Stimulated activated CD4-positive, alpha-beta T cell treated with anti-CD3 and anti-CD28 coated beads, Interleukin-12 subunit alpha, Interleukin-12 subunit beta, amount 100 ng/mL, for 4 hours (primary cell): ENCODE measurements around the gene JMY.

Source experiments
- DNase-seq: peaks from one replicate; pipeline ENCODE4 v3.0.0-alpha.2; 2020

JMY gene

DNA sequence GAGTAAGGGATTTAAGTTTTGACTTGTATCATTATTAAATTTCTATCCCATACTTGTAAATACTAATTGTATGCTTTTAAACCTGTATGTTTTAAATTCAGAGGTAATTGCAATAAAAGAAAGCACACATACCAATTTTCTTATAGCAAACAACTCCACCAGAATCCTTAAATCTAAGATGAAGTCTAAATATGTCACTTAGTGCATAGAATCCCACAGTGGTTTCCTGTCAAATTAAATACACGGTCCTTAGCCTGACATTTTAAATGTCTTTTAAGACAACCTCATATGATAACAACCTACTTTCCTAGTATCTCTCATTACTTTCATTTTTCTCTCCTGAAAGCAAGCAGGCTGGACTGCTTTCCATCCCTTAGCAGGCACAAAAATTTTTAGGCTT lies 52.0 kb downstream of the JMY start:
- no peak for DNase-seq

- DNase-seq = no peak
Measured at GRCh38 chr5:79295029-79295428, 59.1 kb downstream of the JMY start.

DNA sequence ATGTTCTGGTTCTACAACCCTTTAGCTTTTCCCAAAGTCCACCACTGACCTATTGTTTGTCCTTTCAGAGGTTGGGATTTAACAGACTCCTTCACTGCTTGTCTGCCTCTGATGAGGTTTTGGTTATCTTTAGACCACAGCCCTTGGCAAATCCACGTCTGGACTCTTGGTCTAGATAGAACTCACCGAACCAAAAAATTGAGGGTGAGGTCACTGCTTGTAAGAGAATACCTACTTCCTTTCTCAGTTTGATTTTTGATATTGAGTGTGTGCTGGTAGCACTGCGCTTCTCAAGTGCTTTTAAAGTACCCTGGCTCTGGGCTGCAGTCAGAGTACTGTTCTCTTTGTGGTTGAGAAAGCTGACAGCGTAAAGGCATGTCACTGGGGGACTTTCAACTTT lies 61.7 kb downstream of the JMY start:
- DNase-seq = no peak

DNA sequence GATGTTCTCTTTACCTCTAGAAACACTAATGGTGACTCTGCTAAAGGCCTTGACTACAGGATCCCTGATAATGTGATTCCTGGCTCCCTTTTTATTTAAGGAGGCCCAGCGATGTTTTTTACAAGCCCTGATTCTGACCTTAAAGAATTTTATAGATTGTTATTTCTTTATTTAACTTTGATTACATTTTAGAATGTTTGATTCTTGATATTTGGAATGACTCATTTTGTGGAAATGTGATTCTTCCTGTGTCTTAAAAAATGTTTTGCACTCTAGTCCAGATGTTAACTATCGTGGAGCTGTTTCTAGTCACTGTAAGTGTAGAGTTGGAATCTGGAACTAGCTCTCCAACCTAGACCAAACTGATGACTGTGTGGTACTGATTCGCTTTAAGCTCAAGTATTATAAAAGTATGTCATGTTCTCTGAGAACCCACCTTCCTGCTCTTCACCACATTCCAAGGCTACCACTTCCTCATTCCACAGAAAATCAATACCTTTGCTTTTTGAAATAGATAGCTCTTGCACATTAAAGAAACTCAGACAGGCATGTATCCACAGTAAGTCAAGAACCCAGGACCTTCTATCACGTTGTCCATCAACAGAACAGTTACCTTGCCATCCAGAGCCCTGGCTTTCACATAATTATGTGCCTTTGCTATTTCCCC lies 65.2 kb downstream of the JMY start:
- no peak for DNase-seq

- DNase-seq = no peak
Measured at GRCh38 chr5:79302454-79302853, 66.5 kb downstream of the JMY start.

GRCh38 chr5:79305706-79306105 lies 69.8 kb downstream of the JMY start:
- DNase-seq = no peak

DNA sequence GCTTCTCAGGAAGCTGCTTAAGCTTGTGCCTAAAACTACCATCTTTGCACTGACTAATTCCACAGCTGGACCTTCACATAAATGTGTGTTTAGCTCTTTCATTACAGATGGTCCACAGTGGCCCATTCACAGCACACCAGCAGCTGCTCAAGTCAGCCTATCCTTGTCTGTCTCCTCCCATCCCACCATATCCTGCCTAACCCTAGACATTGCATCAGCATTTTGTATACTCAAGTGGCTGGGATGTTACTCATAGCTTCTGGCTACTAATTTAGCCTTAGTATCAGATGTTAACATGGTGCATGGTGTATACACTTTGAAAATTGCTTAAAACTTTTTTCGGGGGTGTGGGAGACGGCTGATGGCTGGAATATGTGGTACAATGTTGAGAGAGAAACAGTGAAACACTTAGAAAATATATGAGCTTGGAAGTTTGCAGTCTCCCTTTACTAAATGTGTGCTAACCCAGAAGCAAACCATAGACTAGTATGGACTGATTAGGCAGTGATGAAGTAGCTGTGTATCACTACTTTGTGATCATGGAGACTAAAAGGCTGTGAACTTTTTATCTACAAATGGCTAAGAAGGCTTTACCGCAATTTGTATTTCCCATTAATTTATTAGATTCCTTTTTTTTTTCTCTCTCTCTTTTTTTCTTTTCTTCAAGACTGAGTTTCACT lies 83.1 kb downstream of the JMY start:
- no peak for DNase-seq

DNA sequence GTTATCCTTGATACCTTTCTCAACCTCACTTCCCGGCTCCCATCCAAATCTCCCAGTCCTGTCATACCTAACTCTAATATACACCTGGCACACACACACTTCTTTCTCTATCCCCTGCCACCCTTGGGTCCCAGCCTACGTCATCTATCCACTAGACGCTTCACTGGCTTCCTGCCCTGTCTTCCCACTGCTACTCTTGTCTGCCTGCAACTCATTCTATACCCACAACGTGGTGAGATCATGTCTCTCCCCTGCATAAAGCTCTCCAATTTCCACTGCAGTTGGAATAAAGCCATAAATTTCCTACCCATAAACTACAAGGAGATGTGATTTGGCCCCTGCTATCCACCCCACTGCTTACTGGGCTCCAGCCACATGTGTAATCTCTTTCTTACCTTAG lies 93.5 kb downstream of the JMY start:
- DNase-seq = no peak

DNA sequence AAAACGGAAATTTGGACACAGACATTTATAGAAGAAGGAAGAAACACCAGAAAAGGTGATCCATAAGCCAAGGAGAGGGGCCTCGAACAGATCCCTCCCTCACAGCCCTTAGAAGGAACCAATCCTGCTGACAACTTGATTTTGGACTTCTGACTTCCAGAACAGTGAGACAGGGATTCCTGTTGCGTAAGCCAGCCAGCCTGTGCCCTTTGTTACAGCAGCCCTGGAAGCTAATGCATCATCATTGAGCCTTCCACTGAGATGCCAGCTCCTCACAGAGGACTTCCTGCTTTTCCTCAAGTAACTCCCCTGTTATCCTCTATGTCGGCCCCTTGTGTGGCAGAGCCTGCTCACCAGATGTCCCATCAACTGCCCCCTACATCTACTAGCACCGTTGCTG lies 94.1 kb downstream of the JMY start:
- no peak for DNase-seq

DNA sequence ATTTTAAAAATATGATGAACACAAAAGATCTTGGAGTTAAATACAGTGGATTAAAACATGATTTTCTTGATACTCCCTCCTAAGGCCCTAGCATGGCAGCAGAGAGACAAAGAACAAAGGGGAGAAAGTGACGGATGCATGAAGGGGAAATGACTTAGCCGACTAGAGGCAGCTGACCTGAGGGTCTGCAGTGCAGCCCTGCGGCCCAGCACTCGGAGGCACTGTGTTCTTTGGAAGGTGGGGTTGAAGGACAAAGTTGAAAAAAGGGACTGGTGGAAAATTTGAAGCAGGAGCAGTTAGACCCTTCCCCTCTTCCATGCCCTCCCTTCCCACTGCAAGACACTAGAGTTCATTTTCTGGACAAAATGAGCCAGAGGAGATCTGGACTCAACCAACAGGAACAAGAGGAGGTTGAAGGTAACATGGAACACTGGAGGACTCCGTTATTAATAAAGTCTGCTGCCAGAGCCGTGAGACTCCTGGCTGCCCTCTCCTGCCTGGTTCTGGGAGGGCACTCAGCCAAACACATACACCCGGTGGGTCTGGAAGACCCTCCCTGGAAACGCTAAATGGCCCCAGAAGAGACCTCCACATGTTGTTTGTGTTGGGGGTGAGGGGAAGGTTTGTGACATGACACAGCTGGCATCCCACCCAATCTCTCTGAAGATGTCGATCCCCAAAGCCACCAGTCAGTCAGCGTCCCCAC lies 98.1 kb downstream of the JMY start:
- DNase-seq = no peak

DNA sequence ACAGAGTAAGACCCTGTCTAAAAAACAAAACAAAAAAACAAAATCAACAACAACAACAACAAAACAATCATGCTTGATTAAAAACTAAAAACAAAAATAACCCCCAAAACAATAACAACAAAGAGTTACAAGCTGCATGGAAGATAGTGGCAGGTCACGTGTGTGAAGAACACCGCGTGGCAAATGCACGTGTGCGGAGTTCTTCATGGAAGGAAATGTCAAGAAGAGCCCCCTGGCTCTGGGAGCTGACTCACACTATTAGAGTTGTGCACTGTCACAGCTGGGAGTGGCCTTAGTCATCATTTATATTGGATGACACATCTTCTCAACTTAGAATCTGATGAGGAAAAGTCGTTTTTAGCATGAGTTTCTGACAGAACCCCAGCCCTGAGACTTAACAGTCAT lies 110.5 kb downstream of the JMY start:
- DNase-seq = no peak

DNA sequence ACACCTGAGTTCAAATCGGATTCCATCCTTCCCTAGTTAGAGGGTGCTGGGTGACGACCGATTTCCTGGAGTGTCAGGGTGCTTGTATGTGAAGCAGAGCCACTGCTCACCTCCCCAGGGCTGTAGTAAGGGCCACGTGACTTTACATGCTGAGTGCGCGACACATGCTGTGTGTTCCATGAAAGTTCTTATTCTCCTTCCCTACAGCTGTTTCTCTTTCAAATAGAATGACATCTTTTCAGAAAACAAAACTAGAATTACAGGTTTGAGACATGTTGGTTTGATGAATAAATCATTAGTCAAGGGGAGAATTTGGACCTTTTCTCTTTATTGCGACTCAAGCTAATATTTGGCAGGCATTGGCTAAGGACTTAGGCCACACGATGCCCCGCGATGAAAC lies 113.1 kb downstream of the JMY start:
- DNase-seq = no peak

DNA sequence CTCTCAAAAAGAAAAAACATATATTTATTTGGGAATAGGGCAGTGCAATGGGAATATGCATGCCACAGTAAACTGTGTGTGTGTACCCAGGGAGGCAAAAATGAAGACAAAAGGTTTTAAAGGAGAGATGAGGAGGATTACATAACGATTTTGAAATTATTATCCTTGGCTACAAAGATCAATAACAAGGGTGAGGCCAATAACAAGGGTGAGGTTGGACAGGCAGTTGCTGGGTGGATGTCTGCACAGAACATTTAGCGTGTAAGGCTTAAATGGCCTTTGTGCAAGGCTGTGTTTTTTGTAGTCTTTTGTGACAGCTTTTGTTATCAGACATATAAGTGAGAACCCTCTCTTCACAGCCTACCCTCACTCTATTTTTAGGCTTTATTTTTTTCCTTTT lies 114.0 kb downstream of the JMY start:
- DNase-seq = no peak

DNA sequence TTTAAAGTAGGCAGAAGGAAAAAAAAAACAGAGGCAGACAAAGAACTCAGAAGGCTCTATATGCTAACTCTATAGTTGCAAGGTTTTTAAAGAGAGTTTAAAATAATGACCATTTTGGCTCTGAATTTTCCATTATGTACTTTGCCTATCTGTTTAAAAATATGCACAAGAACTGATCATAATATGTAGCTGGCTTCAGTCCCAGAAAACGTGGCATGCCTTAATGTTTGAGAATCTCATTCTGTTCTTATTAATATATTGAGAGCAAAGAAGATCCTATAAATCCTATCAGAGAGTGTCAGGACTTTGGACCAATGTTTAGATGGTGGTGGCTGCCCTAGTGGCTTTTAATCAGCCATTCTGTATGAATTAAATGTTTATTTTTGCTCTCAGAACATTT lies 121.5 kb downstream of the JMY start:
- DNase-seq = no peak
